OCI-LY7 (cell line): ENCODE measurements around the gene TBC1D3B. TPM values are rescaled to one million over a fixed set of nuclear protein-coding genes. Genes with fewer than 3 reads are reported as not detected.
A peak's percentile ranks its signal among the peaks of the same experiment; 100 is the strongest.

Experiments
- BruUV-seq: library from RNA; stranded (reverse); fragments of 400-500 nt; replicated peaks from 2 replicates; lab custom pipeline; 2021; lab: Mats Ljungman, UMichigan
- CTCF ChIA-PET: fragments of 300-600 bp; sonication (Branson Sonifier 250); formaldehyde crosslinking; loops from one replicate; lab custom pipeline; 2022; ENCODE audit warnings: antibody characterized with exemption; ENCODE audit not compliant: unreplicated experiment; lab: Charles Lee
- POLR2A ChIA-PET: fragments of 300-600 bp; sonication (Branson Sonifier 250); formaldehyde crosslinking; loops from one replicate; lab custom pipeline; 2022; ENCODE audit warnings: antibody characterized with exemption; lab: Charles Lee
- DNase-seq: peaks from one replicate; pipeline ENCODE4 v3.0.0-alpha.2; 2015; ENCODE audit warnings: low spot score
- H2AFZ ChIP-seq: fragments of 200-600 bp; sonication (generic), shearing (Covaris generic); 2 replicates; pipeline ENCODE4 v1.6.1; 2014; ENCODE audit warnings: mild to moderate bottlenecking, antibody characterized with exemption, low read length, moderate library complexity
- H3K27ac ChIP-seq: fragments of 200-600 bp; sonication (generic); 2 replicates; pipeline ENCODE4 v1.5.1; 2014; ENCODE audit warnings: mixed run types, low read depth, mild to moderate bottlenecking, moderate library complexity, low read length, inconsistent platforms; ENCODE audit not compliant: poor library complexity, severe bottlenecking
- H3K36me3 ChIP-seq: fragments of 200-600 bp; sonication (generic); 2 replicates; pipeline ENCODE4 v1.6.1; 2014; ENCODE audit warnings: mild to moderate bottlenecking, antibody characterized with exemption, low read length, moderate library complexity, mixed read lengths; ENCODE audit not compliant: insufficient read depth
- H3K4me1 ChIP-seq: fragments of 200-600 bp; sonication (generic); 2 replicates; pipeline ENCODE4 v1.5.1; 2014; ENCODE audit warnings: mild to moderate bottlenecking, low read length; ENCODE audit not compliant: insufficient read depth, poor library complexity, severe bottlenecking
- H3K4me2 ChIP-seq: fragments of 200-600 bp; sonication (generic); 2 replicates; pipeline ENCODE4 v1.6.1; 2014; ENCODE audit warnings: mild to moderate bottlenecking, low read length
- H3K4me3 ChIP-seq: fragments of 200-600 bp; sonication (generic); 2 replicates; pipeline ENCODE4 v1.5.1; 2014; ENCODE audit warnings: mild to moderate bottlenecking, low read depth, low read length; ENCODE audit not compliant: poor library complexity, severe bottlenecking
- H3K79me2 ChIP-seq: fragments of 200-600 bp; sonication (generic); 2 replicates; pipeline ENCODE4 v1.6.1; 2016; ENCODE audit warnings: low read depth, mild to moderate bottlenecking, low read length, moderate library complexity, mixed read lengths; ENCODE audit not compliant: insufficient read depth
- H3K9me2 ChIP-seq: fragments of 200-600 bp; sonication (generic); 2 replicates; pipeline ENCODE4 v1.6.1; 2016; ENCODE audit warnings: mild to moderate bottlenecking, low read length, mixed read lengths; ENCODE audit not compliant: insufficient read depth
- H3K9me3 ChIP-seq: fragments of 200-600 bp; sonication (generic); 2 replicates; pipeline ENCODE4 v1.6.1; 2014; ENCODE audit warnings: mild to moderate bottlenecking, mixed run types, low read length, mixed read lengths
- H4K20me1 ChIP-seq: fragments of 200-600 bp; sonication (generic); 2 replicates; pipeline ENCODE4 v1.6.1; 2014; ENCODE audit warnings: mild to moderate bottlenecking, antibody characterized with exemption, low read length, moderate library complexity, mixed read lengths; ENCODE audit not compliant: insufficient read depth
- EZH2phosphoT487 ChIP-seq: fragments of 200-600 bp; sonication (generic); IDR thresholded peaks from 2 replicates; pipeline ENCODE4 v1.6.1; 2018; ENCODE audit warnings: low read depth, borderline replicate concordance, mild to moderate bottlenecking, mixed run types, antibody characterized with exemption, low read length, moderate library complexity, mixed read lengths
- intact Hi-C: fragments of 100-400 bp; cut with micrococcal nuclease; formaldehyde crosslinking; loops from one replicate; pipeline ENCODE4 v1.10.0; 2022; ENCODE audit not compliant: unreplicated experiment
- total RNA-seq, 2 experiments: library from RNA; depleted of rRNA in 1 of 2; stranded (reverse); fragments of >200 nt in 1 of 2; shearing (Covaris generic) in 1 of 2; gene quantifications; 2 replicates each; pipeline ENCODE4 v1.2.3, GENCODE V29; 2014 to 2022
- TF ChIP-seq, protein P1 (sequence below): fragments of 200-600 bp; sonication (generic); conservative IDR thresholded peaks from 2 replicates; pipeline ENCODE4 v1.5.1; 2014; ENCODE audit warnings: mild to moderate bottlenecking, antibody characterized with exemption, low read length, moderate library complexity, mixed read lengths

The TBC1D3B gene
- total RNA-seq, 2 experiments from 2014 or later = 3.0 to 13.8 TPM

DNA sequence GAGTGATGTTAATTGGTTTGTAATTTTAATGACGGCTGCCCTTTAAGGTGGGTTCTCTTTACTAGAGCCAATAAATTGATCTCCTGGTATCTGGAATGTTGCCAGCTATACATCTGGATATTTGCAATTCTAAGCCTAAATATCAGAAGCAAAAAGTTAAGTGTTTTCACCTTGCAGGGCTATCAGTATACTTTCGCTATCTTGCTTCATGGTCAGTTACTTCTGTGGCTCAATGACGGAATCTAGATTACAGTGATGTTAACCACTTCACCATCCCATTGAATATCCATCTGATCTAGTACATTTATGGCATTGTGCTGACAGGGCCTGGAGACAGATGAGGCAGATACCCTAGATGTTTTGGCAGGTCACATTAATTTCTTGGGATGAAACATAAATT is 44.5 kb downstream of the TBC1D3B start:
- ChIA-PET POLR2A (interaction anchor here (0.7 to 1.0 kb wide), 2 partner anchors 13 to 506 kb away, joined by 3 read pairs; no protein-coding TSS in a partner anchor), CTCF (no interaction called here)
- Histone ChIP-seq H3K79me2 (no peaks in the 10 kb centered on the region), H3K4me1 (peaks cover 16% of the 10 kb centered on the region), H3K9me3 (peaks cover 3% of the 10 kb centered on the region), H3K36me3 (no peaks in the 10 kb centered on the region), H3K4me3 (no peak overlapping the region), H4K20me1 (no peaks in the 10 kb centered on the region), H3K9me2 (no peaks in the 10 kb centered on the region), H2AFZ (no peak overlapping the region), H3K27ac (no peak overlapping the region), H3K4me2 (no peak overlapping the region)
- no peak for DNase-seq
- no TSS peak for BruUV-seq
- intact Hi-C loops = no loop called here
- TF ChIP-seq, protein P1, sequence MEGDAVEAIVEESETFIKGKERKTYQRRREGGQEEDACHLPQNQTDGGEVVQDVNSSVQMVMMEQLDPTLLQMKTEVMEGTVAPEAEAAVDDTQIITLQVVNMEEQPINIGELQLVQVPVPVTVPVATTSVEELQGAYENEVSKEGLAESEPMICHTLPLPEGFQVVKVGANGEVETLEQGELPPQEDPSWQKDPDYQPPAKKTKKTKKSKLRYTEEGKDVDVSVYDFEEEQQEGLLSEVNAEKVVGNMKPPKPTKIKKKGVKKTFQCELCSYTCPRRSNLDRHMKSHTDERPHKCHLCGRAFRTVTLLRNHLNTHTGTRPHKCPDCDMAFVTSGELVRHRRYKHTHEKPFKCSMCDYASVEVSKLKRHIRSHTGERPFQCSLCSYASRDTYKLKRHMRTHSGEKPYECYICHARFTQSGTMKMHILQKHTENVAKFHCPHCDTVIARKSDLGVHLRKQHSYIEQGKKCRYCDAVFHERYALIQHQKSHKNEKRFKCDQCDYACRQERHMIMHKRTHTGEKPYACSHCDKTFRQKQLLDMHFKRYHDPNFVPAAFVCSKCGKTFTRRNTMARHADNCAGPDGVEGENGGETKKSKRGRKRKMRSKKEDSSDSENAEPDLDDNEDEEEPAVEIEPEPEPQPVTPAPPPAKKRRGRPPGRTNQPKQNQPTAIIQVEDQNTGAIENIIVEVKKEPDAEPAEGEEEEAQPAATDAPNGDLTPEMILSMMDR = no peak
- TF ChIP-seq EZH2phosphoT487 = no peak

DNA sequence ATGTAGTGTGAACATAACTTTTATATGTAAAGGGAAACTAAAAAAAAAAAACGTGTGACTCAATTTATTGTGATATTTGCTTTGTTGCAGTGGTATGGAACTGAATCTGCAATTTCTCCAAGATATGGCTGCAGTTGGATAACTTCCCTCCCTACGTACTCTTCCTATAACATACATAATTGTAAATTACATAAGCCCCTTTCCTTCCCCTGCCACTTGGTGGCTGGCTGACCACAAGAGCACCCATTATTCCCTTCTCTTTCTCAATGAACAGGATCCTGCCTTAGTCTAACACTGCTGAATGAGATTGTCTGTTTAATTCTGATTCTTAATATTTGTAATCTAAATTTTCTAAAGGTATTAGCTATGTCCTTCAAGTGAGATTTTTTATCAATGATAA is 45.0 kb downstream of the TBC1D3B start:
- TF ChIP-seq, protein P1 = peak; percentile 58
- TF ChIP-seq EZH2phosphoT487 = no peak
- no TSS peak for BruUV-seq
- no peak overlapping the region for H3K27ac ChIP-seq
- no peak overlapping the region for H2AFZ ChIP-seq
- H3K36me3 ChIP-seq = no peaks in the 10 kb centered on the region
- DNase-seq = no peak
- H3K9me3 ChIP-seq = peaks cover 8% of the 10 kb centered on the region
- no peaks in the 10 kb centered on the region for H3K79me2 ChIP-seq
- no peaks in the 10 kb centered on the region for H3K9me2 ChIP-seq
- CTCF ChIA-PET = no interaction called here
- no peak overlapping the region for H3K4me3 ChIP-seq
- H3K4me1 ChIP-seq = peaks cover 20% of the 10 kb centered on the region
- no peaks in the 10 kb centered on the region for H4K20me1 ChIP-seq
- POLR2A ChIA-PET = interaction anchor here (0.6 to 1.0 kb wide), 2 partner anchors 12 to 90 kb away, joined by 3 to 6 read pairs; no protein-coding TSS in a partner anchor
- no peak overlapping the region for H3K4me2 ChIP-seq
- intact Hi-C loops = no loop called here

DNA sequence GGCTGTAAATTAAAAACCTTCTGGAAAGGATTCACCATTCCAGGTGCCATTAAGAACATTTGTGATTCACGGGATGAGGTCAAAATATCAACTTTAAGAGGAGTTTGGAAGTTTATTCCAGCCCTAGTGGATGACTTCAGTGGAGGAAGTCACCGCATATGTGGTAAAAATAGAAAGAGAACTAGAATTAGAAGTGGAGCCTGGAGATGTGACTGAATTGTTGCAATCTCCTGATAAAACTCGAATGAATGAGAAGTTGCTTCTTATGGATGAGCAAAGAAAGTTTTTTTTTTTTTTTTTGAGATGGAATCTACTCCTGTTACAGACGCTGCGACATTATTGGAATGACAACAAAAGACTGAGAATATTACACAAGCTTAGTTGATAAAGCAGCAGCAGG is 46.1 kb downstream of the TBC1D3B start:
- TF ChIP-seq, protein P1 = no peak
- no peak for TF ChIP-seq EZH2phosphoT487
- Histone ChIP-seq H3K4me2 (no peak overlapping the region), H3K36me3 (no peaks in the 10 kb centered on the region), H4K20me1 (no peaks in the 10 kb centered on the region), H2AFZ (no peak overlapping the region), H3K4me3 (no peak overlapping the region), H3K27ac (no peak overlapping the region), H3K79me2 (no peaks in the 10 kb centered on the region), H3K9me2 (no peaks in the 10 kb centered on the region), H3K9me3 (peaks cover 19% of the 10 kb centered on the region), H3K4me1 (peaks cover 20% of the 10 kb centered on the region)
- no TSS peak for BruUV-seq
- no peak for DNase-seq
- ChIA-PET CTCF (no interaction called here), POLR2A (interaction anchor here (0.6 kb wide), 1 partner anchor 17 kb away, joined by 3 read pairs; no protein-coding TSS in a partner anchor)
- intact Hi-C loops = no loop called here
